Stimulated activated CD8-positive, alpha-beta memory T cell treated with anti-CD3 and anti-CD28 coated beads, Interleukin-15, amount 100 ng/mL, for 24 hours (primary cell): ENCODE data around the gene ENPP6.

Source experiments
- DNase-seq: peaks from one replicate; pipeline ENCODE4 v3.0.0-alpha.2; 2020; ENCODE audit warnings: low read depth

The ENPP6 gene

GRCh38 chr4:184217634-184218033 is at the start of gene ENPP6:
ENPP6 (minus strand) TSS chr4:184217873; CDS start chr4:184217819, 54 bp downstream.
- no peak for DNase-seq

- DNase-seq, result no peak
These were observed 49.5 kb upstream of the ENPP6 start for GRCh38 chr4:184267206-184267608.

- DNase-seq, result no peak
These were observed 48.1 kb upstream of the ENPP6 start for GRCh38 chr4:184265546-184266351.

- peak; percentile 87 for DNase-seq
These were observed 46.4 kb upstream of the ENPP6 start for GRCh38 chr4:184263910-184264732.

- no peak for DNase-seq
These were observed 45.8 kb upstream of the ENPP6 start for GRCh38 chr4:184263461-184263860.

- DNase-seq, result no peak
These were observed 45.2 kb upstream of the ENPP6 start for GRCh38 chr4:184262901-184263300.

- DNase-seq, result no peak
These were observed 43.6 kb upstream of the ENPP6 start for GRCh38 chr4:184261246-184261645.

GRCh38 chr4:184259866-184260265 is 42.2 kb upstream of the ENPP6 start:
- no peak for DNase-seq

- no peak for DNase-seq
These were observed 41.4 kb upstream of the ENPP6 start for GRCh38 chr4:184259081-184259480.

- no peak for DNase-seq
These were observed 38.4 kb upstream of the ENPP6 start for GRCh38 chr4:184255871-184256642.

- DNase-seq, result no peak
These were observed 37.7 kb upstream of the ENPP6 start for GRCh38 chr4:184255361-184255760.

GRCh38 chr4:184253072-184253420 is 35.4 kb upstream of the ENPP6 start:
- DNase-seq, result no peak

GRCh38 chr4:184252136-184253071 is 34.7 kb upstream of the ENPP6 start:
- DNase-seq, result no peak

GRCh38 chr4:184251670-184251980 is 34.0 kb upstream of the ENPP6 start:
- no peak for DNase-seq

- DNase-seq, result no peak
These were observed 33.4 kb upstream of the ENPP6 start for GRCh38 chr4:184250795-184251669.

GRCh38 chr4:184248216-184248615 is 30.5 kb upstream of the ENPP6 start:
- DNase-seq, result no peak

GRCh38 chr4:184247421-184247820 is 29.7 kb upstream of the ENPP6 start:
- DNase-seq, result no peak

GRCh38 chr4:184246426-184246825 is 28.8 kb upstream of the ENPP6 start:
- DNase-seq, result no peak

- DNase-seq, result no peak
These were observed 20.5 kb upstream of the ENPP6 start for GRCh38 chr4:184238072-184238745.

GRCh38 chr4:184237612-184238011 is 19.9 kb upstream of the ENPP6 start:
- DNase-seq, result no peak
